Pulmonary artery endothelial cell (primary cell): ENCODE results near the gene RBMY1F. TPM values are rescaled to one million over a fixed set of nuclear protein-coding genes. Genes with fewer than 3 reads are reported as not detected.
"Not testable (repeated sequence)": the region's sequence is repeated elsewhere in the genome, so short reads cannot be mapped to it uniquely, and the experiment has no call there.

ENCODE experiments used
- DNase-seq: peaks from one replicate; pipeline ENCODE4 v3.0.0-alpha.2; 2011; ENCODE audit warnings: low read depth, low spot score
- total RNA-seq: library from RNA; depleted of rRNA; stranded (reverse); fragments of >200 nt; gene quantifications from 2 replicates; pipeline ENCODE4 v1.2.3, GENCODE V29; 2014

Gene RBMY1F
- not detected in 2 replicates for total RNA-seq

DNA sequence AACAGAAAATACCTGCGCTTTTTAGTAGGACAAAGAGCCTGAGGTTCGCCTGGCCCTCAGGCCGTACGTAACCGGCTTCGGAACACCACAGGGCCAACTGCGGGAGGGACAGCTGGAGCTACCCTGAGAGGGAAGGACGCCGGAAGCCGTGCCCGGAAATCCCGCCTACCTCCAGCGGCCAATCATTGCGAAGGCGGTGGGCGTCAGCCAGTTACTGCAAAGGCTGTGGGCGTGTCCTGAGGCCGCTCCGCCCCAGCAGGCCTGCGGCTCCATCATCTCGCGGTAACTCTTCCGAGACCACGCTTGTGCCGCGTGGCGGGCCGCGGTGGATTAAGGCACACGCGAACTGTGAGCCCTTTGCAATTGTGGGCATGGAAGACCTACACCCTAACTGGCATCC is at the start of gene RBMY1F:
Gene RBMY1F, minus strand, starts transcription at position 101 of the 400 bp plus-strand sequence. CDS start 1,954 bp downstream, outside the sequence.
- DNase-seq: not testable (repeated sequence)

GRCh38 chrY:22151144-22151543 is 31.6 kb downstream of the RBMY1F start:
- DNase-seq: not testable (repeated sequence)

GRCh38 chrY:22141011-22141695 is 41.6 kb downstream of the RBMY1F start:
- DNase-seq: not testable (repeated sequence)

DNA sequence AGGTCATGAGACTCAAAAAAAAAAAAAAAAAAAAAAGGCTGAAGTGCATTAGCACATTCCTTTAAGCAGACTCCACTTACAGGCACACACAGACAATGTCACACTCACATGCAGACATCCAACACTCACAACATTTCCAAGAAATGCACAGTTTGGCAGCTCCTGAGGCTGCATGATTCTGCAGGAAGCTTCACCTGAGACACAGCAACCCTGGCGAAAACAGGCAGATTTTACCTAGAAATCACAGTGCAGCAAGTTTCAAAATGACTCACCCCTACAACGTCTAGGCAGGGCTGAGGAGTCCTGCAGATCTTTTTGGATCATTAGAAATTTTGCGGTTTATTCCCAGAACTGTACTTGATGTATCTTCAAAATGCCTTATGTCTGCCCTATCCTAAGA is 48.0 kb downstream of the RBMY1F start:
- DNase-seq: not testable (repeated sequence)

DNA sequence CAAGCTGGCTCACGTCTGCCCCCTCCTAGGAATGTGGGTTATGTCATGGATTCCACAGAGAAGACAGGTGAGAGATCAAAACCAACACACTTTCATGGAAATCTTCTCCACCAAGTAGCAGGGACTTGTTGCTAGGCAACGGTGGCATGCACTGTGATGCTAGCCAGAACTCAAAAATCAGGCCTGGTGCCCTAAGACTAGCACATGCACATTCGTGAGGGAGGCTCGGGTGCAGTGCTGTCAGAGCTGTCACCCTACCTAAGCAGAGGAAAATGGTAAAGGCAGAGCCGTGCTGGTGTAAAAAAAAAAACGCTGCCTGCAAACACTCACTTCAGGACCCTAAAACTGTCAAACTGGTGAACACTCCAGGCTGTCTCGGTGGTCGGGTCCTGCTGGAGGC is 52.2 kb downstream of the RBMY1F start:
- not testable (repeated sequence) for DNase-seq

Other genes starting within 250 kb of the RBMY1F start
- not detected in 2 replicates for gene RBMY1J, start 220.5 kb upstream of the RBMY1F start, total RNA-seq